GM21717 (cell line): ENCODE measurements around the gene SIGMAR1.

Experiments
- ATAC-seq: cut with Tn5 transposase; IDR thresholded peaks from one replicate; pipeline ENCODE4 v1.9.1; 2021; ENCODE audit warnings: mild to moderate bottlenecking, moderate library complexity; ENCODE audit not compliant: unreplicated experiment

Gene SIGMAR1

DNA sequence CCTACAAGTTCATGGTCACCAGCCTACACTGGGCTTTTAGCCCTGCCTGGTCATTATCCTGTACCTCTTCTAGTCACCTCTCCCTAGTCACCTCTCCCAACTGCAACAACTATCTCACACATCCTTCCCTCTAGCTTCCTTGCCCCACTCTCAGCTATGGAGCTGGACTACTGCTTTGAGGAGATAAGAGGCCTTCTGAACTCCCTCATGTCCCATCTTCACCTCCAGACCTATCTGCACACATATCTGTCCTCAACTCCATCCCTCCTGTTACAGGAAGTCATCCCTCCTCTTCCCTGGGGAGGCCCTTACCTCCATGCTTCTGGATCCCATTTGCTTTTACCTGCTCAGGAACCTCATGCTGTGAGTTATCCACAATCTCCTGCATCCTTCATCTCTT lies 31.4 kb downstream of the SIGMAR1 start:
- no peak for ATAC-seq

- peak; percentile 64 for ATAC-seq
Observed at GRCh38 chr9:34603610-34604231, 33.9 kb downstream of the SIGMAR1 start.

DNA sequence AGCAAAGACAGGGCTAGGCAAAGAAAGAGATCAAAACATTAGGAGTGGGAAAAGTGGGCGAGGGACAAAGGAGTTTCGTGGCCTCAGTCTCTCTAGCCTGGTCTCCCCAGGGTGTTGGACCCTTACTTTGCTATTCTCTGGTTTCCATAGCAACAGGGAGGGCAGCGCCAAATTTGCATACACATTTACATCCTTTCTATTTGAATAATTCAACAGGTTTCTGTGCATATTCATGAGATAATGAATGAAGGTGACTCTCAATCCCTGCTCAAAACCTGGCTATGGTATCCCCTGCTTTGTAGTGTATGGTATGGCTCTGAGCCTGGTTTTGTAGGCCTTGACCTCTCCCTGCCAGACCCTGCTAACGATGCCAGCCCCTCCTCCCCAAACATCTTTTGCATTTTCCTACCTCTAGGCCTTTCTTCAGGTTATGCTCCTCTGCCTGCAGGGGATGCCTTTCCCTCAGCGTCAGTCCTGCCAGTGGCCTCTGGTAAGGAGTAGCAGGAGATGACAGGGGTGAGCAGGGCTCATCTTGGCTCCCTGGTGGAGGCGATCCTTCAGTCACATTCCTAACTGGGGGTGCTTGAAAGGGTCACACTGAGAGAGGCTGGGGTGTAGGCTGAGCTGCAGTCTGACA lies 35.5 kb downstream of the SIGMAR1 start:
- no peak for ATAC-seq

- ATAC-seq = no peak
Observed at GRCh38 chr9:34600908-34601307, 36.7 kb downstream of the SIGMAR1 start.

DNA sequence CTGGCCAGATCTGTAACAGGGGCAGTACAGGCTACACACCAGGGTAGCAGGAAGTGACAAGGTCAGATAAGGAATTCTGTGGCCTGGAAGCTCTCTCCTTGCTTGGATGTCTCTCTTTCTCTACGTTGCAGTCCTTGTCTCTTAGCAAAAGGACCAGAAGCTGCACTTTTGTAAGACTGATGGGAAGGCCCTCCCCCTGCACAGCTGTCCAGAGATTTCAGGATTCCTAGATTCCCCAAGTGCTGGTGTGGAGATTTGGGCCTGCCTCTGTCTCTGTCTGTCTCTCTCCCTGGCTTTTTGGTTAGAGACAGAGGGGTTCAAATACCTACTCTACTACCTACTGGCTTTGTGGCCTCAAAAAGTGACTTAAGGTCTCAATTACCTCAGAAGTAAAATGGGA lies 38.0 kb downstream of the SIGMAR1 start:
- no peak for ATAC-seq

GRCh38 chr9:34594177-34594576 lies 43.4 kb downstream of the SIGMAR1 start:
- no peak for ATAC-seq

DNA sequence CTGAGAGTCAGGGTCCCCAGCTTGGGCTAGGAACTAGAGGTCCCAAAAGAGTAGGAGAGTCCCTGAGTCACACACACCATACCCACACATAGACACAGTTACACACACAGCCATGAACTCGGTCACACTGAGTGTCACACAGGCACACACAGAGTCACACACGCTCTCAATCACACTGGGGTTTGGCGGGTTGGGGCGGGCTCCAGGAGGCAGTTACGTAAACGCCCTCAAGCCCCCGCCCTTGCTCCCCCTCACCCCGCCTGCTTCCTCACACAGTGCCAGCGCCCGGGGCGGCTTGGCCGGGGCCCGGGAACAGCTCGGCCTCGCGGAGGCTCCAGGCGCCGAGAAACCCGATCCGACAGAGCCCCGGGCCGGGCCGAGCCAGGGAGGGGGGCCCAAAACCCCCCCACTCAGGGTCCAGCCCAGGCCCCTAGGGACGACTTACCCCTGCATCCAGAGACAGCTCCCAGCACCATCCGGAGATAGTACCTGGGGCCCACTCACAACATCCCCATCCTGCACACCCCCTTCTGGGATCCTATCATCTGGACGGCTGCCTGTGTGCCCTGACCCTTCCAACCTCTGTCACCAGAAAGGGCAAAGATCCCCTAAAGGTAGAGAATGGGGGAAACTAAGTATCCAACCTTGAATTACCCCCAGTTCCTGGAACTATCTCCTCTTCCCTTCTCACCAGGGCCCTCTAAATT lies 44.5 kb downstream of the SIGMAR1 start:
- ATAC-seq = no peak

GRCh38 chr9:34591917-34592866 lies 45.4 kb downstream of the SIGMAR1 start:
- ATAC-seq = no peak

GRCh38 chr9:34591248-34591916 lies 46.2 kb downstream of the SIGMAR1 start:
- no peak for ATAC-seq

DNA sequence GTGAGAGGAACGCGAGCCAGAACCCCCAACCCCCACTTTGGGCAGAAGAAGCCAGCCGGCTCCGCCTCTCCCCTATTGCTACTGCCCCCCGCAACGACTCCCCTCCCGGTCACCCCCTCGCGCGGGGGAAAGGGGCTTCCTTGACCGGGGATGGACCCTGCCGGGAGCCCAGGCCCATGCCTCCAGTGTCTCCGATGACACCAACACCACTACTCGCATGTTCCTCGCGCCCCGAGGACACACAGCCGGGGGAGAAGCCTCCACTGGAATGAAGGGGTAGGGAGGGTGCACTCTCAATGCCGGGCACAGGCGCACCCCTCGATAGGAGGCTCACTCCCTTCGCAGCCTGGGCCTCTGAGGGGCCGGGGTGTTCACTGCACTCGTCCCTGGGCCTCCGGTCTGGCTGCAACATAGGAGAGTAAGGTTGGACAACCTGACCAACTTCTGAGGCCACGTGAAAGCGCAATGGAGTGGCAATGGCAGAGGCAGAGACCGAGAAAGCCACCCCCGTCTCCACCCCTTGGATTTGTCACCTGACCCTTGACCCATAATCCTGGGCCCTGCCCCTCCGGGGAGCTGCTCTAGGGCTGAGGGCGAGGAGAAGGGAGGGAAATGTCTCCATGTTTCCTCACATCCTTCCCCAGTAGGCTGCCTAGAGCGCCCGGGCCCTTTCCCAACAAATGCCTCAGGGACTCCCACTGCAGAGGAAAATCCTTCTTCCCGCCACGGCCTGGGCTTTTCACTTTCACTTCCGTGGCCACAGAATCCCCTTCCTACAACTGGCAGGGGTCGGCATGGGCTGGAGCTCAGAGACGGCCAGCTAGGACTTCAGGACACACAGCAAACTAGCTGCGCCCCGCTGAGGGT lies 47.0 kb downstream of the SIGMAR1 start:
- ATAC-seq = no peak

DNA sequence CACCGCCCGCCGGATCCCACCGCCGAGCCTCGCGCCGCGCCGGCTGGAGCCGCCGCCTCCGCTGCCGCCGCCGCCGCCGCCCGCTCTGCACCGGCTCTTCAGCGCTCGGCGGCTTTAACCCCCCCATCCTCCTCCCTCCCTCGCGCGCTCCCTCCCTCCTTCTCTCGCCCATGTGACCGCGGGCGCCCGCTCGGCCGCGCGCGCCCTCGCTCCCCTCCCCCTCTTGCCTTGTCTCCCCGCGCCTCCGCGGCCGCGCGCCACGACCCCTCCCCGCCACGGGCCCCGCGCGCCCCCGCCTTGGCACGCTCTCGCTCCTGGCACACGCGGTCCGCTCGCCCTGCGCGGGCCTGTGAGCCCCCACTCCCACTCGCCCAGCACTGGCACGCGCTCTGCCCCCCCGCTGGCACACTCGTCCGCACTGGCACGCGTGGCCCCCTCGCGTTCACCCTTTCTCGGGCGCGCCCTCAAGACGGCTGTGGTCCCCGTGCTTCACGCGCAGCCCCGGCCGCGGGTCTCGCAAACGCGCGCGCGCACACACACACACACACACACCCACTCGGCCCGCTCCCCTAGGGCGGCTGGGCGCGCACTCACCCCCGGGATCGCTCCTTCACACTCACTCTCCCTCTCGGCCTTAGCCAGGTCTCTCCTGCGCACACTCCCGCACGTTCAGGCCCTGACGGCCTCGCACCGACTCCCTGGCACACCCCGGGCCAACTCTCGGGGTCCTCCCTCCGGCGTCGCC lies 47.8 kb downstream of the SIGMAR1 start, which contains the start of gene CNTFR:
Gene CNTFR, minus strand, starts transcription at position 89 of the 745 bp plus-strand sequence. CDS start 20,743 bp downstream, outside the sequence.
- ATAC-seq = no peak

DNA sequence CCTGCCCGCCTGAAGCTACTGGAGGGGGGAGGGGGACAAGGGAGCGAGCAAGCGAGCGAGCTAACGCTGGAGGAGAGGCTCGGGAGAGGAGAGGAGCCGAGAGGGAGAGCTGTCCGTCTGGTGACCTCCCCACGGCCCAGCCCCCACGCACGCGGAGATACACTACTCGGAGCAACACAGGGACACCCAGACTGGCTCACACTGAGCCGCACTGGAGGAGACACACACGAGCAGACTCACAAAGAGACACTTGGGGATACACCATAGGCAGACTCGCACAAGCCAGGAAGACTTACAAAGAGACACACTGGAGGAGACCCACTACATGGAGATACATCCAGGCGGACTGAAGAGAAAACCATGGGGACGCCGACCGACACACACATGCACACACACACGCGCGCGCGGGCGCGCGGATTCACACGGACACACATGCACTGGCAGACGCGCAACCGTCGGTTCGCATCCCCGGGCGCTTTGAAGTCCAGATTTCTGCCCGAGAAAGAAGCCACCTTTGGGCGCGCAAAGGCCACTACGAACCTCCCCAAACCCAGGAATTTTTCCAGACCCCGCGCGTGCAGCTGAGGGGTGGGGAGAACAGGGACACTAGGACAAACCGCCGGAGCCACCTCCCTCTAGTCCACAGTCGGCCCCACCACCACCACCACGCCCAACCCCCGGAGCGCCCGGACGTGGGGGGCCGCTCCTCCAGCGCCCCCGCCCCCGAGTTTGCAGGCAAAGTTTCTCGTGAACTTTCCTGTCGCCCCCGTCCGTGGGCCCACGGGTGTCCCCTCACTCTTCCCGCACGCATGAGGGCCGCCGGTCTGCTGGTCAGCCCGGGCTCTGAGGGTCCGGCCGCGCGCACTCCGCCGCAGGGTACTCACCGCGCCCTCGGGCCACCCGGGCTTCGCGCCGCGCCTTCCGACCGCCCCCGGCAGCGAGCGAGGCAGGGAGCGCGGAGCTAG lies 48.6 kb downstream of the SIGMAR1 start:
- no peak for ATAC-seq

DNA sequence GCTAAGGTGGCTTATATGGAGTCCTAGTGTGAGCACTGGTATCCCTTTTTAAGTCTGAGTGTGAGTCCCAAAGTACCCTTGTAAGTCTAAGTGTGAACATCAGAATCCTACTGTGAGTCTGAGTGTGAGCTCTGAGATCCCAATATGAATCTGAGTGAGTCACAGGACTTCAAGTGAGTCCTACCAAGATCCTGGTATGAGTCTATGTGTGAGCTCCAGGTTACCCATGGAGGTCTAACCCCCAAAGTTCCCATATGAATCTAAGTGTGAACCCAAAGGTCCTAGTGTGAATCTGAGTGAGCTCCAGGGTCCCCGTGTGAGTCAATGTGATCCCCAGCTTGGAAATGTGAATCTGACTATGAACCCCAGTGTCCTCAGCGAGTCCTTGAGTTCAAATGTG lies 50.3 kb downstream of the SIGMAR1 start:
- ATAC-seq = no peak

- no peak for ATAC-seq
Observed at GRCh38 chr9:34585946-34586669, 51.5 kb downstream of the SIGMAR1 start.

GRCh38 chr9:34584970-34585369 lies 52.6 kb downstream of the SIGMAR1 start:
- no peak for ATAC-seq
